Measurements from ENCODE around the gene PGRMC1. TPM values are rescaled to one million over a fixed set of nuclear protein-coding genes. Genes with fewer than 3 reads are reported as not detected.
"Not testable (repeated sequence)": the region's sequence is repeated elsewhere in the genome, so short reads cannot be mapped to it uniquely, and the experiment has no call there.

Gene PGRMC1
- total RNA-seq, 4 donors from 2014 or later = 56.8 to 92.7 (median 77.2) TPM

DNA sequence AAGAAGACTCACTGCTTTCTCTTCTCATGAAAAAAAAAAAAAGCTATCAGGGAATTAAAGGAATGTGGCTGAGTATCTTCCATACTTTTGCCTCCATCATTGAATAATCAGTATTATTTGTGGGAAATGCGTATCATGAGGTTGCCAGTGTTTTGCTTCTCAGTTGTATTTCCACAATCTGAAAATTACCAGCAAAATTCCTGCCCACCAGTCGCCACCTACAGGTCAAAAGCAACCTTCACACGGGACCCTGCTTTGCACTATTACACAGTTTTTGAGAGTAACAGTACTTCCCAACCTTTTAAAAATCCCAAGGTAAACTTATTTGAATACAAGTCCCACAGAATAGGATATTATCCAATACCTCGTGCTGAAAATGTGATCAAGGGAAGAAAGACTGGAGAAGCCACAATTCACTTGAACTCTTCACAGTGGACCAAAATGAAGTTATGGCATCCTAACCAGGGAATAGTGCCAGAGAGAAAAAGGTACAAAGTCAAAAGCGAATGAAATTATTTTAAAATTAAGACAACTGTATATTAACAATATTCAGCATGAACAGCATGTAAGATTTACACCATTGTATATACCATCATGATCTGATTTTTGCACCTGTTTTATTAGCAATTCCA lies 30.4 kb downstream of the PGRMC1 start:
- TF ChIP-seq, protein P1, sequence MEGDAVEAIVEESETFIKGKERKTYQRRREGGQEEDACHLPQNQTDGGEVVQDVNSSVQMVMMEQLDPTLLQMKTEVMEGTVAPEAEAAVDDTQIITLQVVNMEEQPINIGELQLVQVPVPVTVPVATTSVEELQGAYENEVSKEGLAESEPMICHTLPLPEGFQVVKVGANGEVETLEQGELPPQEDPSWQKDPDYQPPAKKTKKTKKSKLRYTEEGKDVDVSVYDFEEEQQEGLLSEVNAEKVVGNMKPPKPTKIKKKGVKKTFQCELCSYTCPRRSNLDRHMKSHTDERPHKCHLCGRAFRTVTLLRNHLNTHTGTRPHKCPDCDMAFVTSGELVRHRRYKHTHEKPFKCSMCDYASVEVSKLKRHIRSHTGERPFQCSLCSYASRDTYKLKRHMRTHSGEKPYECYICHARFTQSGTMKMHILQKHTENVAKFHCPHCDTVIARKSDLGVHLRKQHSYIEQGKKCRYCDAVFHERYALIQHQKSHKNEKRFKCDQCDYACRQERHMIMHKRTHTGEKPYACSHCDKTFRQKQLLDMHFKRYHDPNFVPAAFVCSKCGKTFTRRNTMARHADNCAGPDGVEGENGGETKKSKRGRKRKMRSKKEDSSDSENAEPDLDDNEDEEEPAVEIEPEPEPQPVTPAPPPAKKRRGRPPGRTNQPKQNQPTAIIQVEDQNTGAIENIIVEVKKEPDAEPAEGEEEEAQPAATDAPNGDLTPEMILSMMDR (IDR thresholded peaks at IDR 0.05) = peak; percentile 21 to 46
- no peak for TF ChIP-seq EP300 (IDR thresholded peaks at IDR 0.05)
- Histone ChIP-seq H3K27ac (no peak overlapping the region), H3K36me3 (no peaks in the 10 kb centered on the region), H3K4me1 (no peaks in the 10 kb centered on the region), H3K9me3 (no peaks in the 10 kb centered on the region), H3K4me3 (no peak overlapping the region), H3K27me3 (no peaks in the 10 kb centered on the region)
- DNase-seq (ENCODE audit: low spot score in 2 of 2) = no peak
- 10% methylated on average over 5 of the region's 5 CpGs for WGBS

DNA sequence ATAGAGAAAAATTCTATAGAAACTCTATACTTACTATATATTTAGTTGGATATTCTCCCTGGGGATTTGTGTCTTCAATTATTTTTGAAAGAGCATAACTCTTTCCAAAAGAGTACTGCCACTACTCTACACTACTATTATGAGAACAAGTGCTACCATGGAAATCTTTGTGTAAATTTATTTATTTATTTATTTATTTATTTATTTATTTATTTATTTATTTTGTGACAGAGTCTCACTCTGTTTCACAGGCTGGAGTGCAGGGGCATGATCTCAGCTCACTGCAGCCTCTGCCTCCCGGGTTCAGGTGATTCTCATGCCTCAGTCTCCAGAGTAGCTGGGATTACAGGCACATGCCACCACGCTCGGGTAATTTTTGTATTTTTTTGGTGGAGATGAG lies 31.0 kb downstream of the PGRMC1 start:
- H3K27me3 ChIP-seq, H3K4me3 ChIP-seq: not testable (repeated sequence)
- WGBS = 84% methylated on average over 3 of the region's 3 CpGs

DNA sequence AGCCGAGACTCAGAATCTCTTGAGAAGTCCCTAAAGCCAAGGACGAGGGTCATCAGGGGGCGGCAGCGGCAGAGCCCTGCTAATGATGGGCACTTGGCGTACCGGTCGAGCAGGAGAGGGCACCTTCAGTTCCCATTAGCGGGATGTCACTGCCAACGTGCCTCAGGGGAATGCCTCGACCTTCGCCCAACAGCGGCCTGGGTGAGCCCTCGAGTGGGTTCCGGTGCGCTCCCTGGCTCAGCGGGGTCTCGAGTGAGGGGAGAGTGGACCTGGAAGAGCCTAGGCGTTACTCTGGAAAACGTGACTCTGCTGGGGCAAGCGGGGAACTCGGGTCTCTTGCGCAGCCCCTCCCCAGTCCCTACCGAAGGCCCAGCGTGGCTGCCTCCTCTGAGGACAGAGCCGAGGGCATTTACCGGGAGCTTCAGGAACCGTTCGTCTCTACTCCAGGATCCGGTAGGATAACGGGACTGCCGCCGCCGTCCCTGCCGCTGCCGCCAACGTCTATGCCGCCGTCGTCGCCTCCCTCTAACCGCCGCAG lies 36.9 kb downstream of the PGRMC1 start:
- Histone ChIP-seq H3K27me3 (peaks cover 4% of the 10 kb centered on the region), H3K4me1 (peaks cover 4% of the 10 kb centered on the region), H3K4me3 (peak overlapping the region; percentile 14), H3K27ac (no peak overlapping the region), H3K9me3 (no peaks in the 10 kb centered on the region), H3K36me3 (no peaks in the 10 kb centered on the region)
- no peak for TF ChIP-seq POLR2AphosphoS5 (IDR thresholded peaks at IDR 0.05)
- TF ChIP-seq, protein P1 (IDR thresholded peaks at IDR 0.05) = no peak
- TF ChIP-seq POLR2A (IDR thresholded peaks at IDR 0.05) = no peak
- no peak for TF ChIP-seq EP300 (IDR thresholded peaks at IDR 0.05)
- 77% methylated on average over 22 of the region's 42 CpGs for WGBS
- no peak for DNase-seq (ENCODE audit: low spot score in 2 of 2)

More for the DNA sequence above, 31.0 kb downstream of the PGRMC1 start:
- H3K36me3 ChIP-seq; DNase-seq (ENCODE audit: low spot score in 2 of 2); H3K27ac ChIP-seq; H3K9me3 ChIP-seq; H3K4me1 ChIP-seq: not testable (repeated sequence)

DNA sequence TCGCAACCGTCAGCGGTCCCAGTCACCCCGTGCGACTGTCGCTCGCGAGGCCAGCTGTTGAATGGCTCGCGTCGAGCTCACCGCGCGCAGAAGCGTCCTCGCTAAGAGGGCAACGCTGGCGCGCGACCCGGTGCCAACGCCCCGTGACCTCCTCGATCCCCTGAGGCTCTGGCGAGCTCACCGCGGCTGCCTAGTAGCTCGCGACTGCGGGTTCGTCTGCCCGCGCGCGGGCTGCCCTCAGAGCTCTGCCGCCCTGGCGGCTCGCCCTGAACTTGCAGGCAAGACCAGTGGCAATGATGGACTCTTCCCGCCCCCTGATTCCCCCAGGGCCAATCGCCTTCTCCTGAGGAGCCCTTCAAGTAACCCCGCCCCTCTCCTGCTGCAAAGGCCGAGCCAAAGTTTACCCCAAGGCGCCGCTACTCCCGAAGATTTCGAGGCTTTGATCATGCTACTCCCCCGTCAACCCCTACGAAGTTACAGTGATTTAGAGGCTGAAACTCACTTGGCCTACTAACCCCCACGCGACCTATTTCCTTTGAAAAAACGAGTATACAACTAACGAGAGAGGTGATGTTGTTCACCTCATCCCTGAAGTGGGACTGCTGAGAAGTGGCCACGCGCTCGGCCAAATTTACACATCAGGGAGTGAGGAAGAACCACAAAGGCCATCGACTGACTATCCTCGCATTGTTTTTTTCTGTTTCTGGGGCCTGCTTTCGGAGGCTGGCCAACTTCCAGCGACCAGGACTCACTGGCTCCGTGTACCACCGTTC lies 37.5 kb downstream of the PGRMC1 start:
- DNase-seq (ENCODE audit: low spot score in 2 of 2) = no peak
- WGBS = 38% methylated on average over 36 of the region's 61 CpGs
- H3K4me3 ChIP-seq = peak overlapping the region; percentile 14
- peaks cover 4% of the 10 kb centered on the region for H3K4me1 ChIP-seq
- TF ChIP-seq, protein P1 (IDR thresholded peaks at IDR 0.05) = no peak
- TF ChIP-seq EP300 (IDR thresholded peaks at IDR 0.05) = no peak
- TF ChIP-seq POLR2A (IDR thresholded peaks at IDR 0.05) = no peak
- no peak for TF ChIP-seq POLR2AphosphoS5 (IDR thresholded peaks at IDR 0.05)
- no peaks in the 10 kb centered on the region for H3K36me3 ChIP-seq
- peaks cover 4% of the 10 kb centered on the region for H3K27me3 ChIP-seq
- H3K9me3 ChIP-seq = no peaks in the 10 kb centered on the region
- no peak overlapping the region for H3K27ac ChIP-seq

DNA sequence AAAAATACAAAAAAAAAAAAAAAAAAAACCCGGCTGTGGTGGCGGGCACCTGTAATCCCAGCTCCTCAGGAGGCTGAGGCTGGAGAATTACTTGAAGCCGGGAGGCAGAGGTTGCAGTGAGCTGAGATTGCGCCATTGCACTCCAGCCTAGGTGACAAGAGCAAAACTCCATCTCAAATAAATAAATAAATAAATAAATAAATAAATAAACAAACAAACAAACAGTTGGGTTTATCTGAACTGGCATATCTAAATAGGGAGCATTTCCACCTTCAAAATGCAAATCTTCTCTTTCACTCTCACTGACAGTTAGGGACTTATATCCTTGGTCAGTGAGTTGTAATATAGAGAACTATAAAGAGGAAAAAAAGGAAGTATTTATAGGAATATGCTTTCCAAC lies 46.3 kb downstream of the PGRMC1 start:
- H3K27me3 ChIP-seq; H3K9me3 ChIP-seq; H3K36me3 ChIP-seq; H3K4me3 ChIP-seq; H3K27ac ChIP-seq; H3K4me1 ChIP-seq; DNase-seq (ENCODE audit: low spot score in 2 of 2): not testable (repeated sequence)
- 86% methylated on average over 4 of the region's 4 CpGs for WGBS

DNA sequence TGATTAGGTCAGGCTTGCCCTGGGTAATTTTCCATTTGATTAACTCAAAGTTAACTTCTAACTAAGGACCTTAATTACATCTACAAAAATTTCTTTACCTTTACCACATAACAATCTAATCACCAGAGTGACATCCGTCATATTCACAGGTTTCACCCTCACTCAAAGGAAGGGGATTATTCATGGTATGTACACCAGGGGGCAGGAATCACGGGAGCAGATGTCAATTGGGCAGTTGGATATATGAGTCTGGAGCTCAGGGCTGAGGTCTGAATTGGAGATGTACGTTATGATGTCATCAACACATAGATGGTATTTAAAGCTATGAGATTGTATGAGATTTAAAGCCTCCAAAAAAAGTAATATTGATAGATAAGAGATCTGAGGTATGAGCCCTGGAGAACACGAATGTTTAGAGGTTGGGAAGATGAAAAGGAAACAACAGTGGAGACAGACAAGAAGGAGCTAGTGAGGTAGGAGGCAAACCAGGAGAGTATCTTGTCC lies 52.9 kb downstream of the PGRMC1 start:
- Histone ChIP-seq H3K27me3 (no peaks in the 10 kb centered on the region), H3K4me1 (no peaks in the 10 kb centered on the region), H3K36me3 (no peaks in the 10 kb centered on the region), H3K9me3 (no peaks in the 10 kb centered on the region), H3K27ac (no peak overlapping the region), H3K4me3 (no peak overlapping the region)
- WGBS = 63% methylated on average over 4 of the region's 4 CpGs
- TF ChIP-seq, protein P1 (IDR thresholded peaks at IDR 0.05) = no peak
- no peak for TF ChIP-seq POLR2AphosphoS5 (IDR thresholded peaks at IDR 0.05)
- no peak for TF ChIP-seq EP300 (IDR thresholded peaks at IDR 0.05)
- TF ChIP-seq POLR2A (IDR thresholded peaks at IDR 0.05) = no peak
- DNase-seq (ENCODE audit: low spot score in 2 of 2) = no peak
